ENCODE data around the gene IDE. TPM values are rescaled to one million over a fixed set of nuclear protein-coding genes. Genes with fewer than 3 reads are reported as not detected.
"Not testable (repeated sequence)": the region's sequence is repeated elsewhere in the genome, so short reads cannot be mapped to it uniquely, and the experiment has no call there.

Gene IDE
- total RNA-seq, 1 experiment from 2014 or later = 59.6 TPM

- Histone ChIP-seq H3K27me3 (replicated peaks) (no peaks in the 10 kb centered on the region), H3K4me1 (replicated peaks) (no peaks in the 10 kb centered on the region), H3K4me3 (no peak overlapping the region), H3K27ac (no peak overlapping the region), H3K9me3 (replicated peaks) (no peaks in the 10 kb centered on the region), H3K36me3 (no peaks in the 10 kb centered on the region)
- no peak for DNase-seq (ENCODE audit: low read depth in 1 of 2, low spot score in 2 of 2)
Measured at GRCh38 chr10:92413011-92413410, 160.9 kb downstream of the IDE start.

DNA sequence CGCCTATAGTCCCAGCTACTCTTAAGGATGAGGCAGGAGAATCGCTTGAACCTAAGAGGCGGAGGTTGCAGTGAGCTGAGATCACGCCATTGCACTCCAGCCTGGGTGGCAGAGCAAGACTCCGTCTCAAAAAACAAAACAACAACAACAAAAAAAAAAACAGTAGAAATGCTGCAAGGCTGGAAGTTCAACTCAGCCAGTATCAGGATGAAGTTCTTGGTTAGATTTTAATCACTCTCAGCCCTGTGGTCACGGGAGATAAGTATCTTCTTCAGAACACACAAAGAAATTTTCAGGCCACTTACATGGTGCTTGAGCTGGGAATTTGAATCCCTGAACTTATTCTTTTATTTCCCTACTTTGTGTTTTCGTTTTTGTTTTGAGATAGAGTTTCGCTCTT is 162.5 kb downstream of the IDE start:
- H3K27ac ChIP-seq = no peak overlapping the region
- no peaks in the 10 kb centered on the region for H3K36me3 ChIP-seq
- H3K27me3 ChIP-seq (replicated peaks) = no peaks in the 10 kb centered on the region
- no peak for DNase-seq (ENCODE audit: low read depth in 1 of 2, low spot score in 2 of 2)
- H3K4me1 ChIP-seq (replicated peaks) = no peaks in the 10 kb centered on the region
- no peaks in the 10 kb centered on the region for H3K9me3 ChIP-seq (replicated peaks)
- H3K4me3 ChIP-seq = no peak overlapping the region

- Histone ChIP-seq H3K4me1 (replicated peaks) (no peaks in the 10 kb centered on the region), H3K4me3 (no peak overlapping the region), H3K36me3 (no peaks in the 10 kb centered on the region), H3K27me3 (replicated peaks) (no peaks in the 10 kb centered on the region), H3K9me3 (replicated peaks) (no peaks in the 10 kb centered on the region), H3K27ac (no peak overlapping the region)
- DNase-seq (ENCODE audit: low read depth in 1 of 2, low spot score in 2 of 2) = no peak
Measured at GRCh38 chr10:92410501-92410900, 163.4 kb downstream of the IDE start.

DNA sequence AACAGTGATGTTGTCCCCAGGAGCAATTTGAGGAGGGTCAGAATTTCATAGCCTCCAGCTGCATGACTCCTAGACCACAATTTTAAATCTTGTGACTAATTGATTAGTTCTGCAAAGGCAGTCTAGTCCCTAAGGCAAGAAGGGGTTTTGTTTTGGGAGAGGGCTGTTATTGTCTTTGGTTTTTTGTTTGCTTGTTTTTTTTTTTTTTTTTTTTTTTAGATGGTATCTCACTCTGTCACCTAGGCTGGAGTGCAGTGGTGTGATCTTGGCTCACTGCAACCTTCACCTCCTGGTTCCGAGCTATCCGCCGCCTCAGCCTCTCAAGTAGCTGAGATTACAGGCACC is 165.9 kb downstream of the IDE start:
- no peaks in the 10 kb centered on the region for H3K27me3 ChIP-seq (replicated peaks)
- H3K4me3 ChIP-seq = no peak overlapping the region
- DNase-seq (ENCODE audit: low read depth in 1 of 2, low spot score in 2 of 2) = no peak
- no peaks in the 10 kb centered on the region for H3K4me1 ChIP-seq (replicated peaks)
- H3K27ac ChIP-seq = no peak overlapping the region
- H3K9me3 ChIP-seq (replicated peaks) = no peaks in the 10 kb centered on the region
- H3K36me3 ChIP-seq = no peaks in the 10 kb centered on the region

DNA sequence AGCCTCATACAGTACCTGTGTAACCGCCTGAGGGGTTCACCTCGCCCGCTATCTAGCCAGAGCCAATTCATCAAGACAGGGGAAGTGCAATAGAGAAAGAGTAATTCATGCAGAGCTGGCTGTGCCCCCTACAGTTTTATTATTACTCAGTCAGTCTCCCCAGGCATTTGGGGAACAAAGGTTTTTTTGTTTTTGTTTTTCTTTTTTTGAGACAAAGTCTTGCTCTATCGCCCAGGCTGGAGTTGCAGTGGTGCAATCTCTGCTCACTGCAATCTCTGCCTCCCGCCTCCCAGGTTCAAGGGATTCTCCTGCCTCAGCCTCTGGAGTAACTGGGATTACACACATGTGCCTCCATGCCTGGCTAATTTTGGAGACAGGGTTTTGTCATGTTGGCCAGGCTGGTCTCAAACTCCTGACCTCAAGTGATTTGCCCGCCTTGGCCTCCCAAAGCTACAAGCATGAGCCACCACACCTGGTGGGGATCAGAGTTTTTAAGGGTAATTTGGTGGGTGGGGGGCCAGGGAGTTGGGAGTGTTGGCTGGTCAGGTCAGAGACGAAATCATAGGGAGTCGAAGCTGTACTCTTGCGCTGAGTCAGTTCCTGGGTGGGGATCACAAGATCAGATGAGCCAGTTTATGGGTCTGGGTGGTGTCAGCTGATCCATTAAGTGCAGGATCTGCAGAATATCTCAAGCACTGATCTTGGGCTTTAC is 166.4 kb downstream of the IDE start:
- no peak overlapping the region for H3K4me3 ChIP-seq
- no peaks in the 10 kb centered on the region for H3K9me3 ChIP-seq (replicated peaks)
- no peaks in the 10 kb centered on the region for H3K4me1 ChIP-seq (replicated peaks)
- no peaks in the 10 kb centered on the region for H3K36me3 ChIP-seq
- H3K27ac ChIP-seq = no peak overlapping the region
- DNase-seq (ENCODE audit: low read depth in 1 of 2, low spot score in 2 of 2) = no peak
- H3K27me3 ChIP-seq (replicated peaks) = no peaks in the 10 kb centered on the region

DNA sequence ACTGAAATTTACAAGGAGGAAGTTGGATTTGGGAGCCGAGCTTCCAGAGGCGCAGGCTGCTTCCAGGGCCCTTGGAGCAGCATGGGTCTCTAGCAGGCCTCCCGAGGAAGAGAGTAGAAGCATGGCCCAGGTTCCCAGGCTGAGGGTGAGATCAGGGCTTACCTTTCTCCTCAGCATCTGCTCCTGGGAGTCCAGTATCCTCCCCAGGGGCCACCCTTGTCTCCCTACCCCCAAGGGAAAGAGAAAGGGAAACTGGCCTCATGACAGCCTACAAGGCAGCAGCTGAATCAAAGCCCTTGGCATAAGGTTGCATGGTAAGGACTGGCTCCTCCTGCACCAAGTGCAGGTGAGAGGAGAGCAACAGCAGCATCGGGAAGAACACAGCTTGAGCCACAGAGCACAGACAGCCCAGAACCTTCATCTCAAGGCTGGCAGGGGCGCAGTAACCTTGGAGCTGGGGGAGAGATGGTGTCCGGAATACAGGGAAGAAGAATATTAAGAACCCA is 168.4 kb downstream of the IDE start:
- Histone ChIP-seq H3K4me3 (no peak overlapping the region), H3K4me1 (replicated peaks) (no peaks in the 10 kb centered on the region), H3K36me3 (no peaks in the 10 kb centered on the region), H3K27ac (no peak overlapping the region), H3K27me3 (replicated peaks) (no peaks in the 10 kb centered on the region), H3K9me3 (replicated peaks) (no peaks in the 10 kb centered on the region)
- no peak for DNase-seq (ENCODE audit: low read depth in 1 of 2, low spot score in 2 of 2)

GRCh38 chr10:92404612-92405418 is 169.1 kb downstream of the IDE start:
- H3K4me3 ChIP-seq = no peak overlapping the region
- no peak overlapping the region for H3K27ac ChIP-seq
- no peaks in the 10 kb centered on the region for H3K4me1 ChIP-seq (replicated peaks)
- DNase-seq (ENCODE audit: low read depth in 1 of 2, low spot score in 2 of 2) = no peak
- H3K27me3 ChIP-seq (replicated peaks) = no peaks in the 10 kb centered on the region
- no peaks in the 10 kb centered on the region for H3K36me3 ChIP-seq
- no peaks in the 10 kb centered on the region for H3K9me3 ChIP-seq (replicated peaks)

DNA sequence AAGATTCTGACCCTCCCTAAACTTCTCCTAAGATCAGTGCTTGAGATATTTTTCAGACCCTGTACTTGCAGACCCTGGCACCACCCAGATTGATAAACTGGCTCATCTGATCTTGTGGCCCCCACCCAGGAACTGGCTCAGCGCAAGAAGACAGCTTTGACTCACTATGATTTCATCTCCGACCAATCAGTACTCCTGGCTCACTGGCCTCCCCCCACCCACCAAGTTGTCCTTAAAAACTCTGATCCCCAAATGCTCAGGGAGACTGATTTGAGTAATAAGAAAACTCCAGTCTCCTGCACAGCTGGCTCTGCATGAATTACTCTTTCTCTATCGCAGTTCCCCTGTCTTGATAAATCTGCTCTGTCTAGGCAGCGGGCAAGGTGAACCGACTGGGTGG is 171.7 kb downstream of the IDE start:
- H3K27me3 ChIP-seq (replicated peaks); H3K9me3 ChIP-seq (replicated peaks); DNase-seq (ENCODE audit: low read depth in 1 of 2, low spot score in 2 of 2); H3K4me3 ChIP-seq; H3K27ac ChIP-seq; H3K4me1 ChIP-seq (replicated peaks); H3K36me3 ChIP-seq: not testable (repeated sequence)

Other genes starting within 250 kb of the IDE start
- gene KIF11, start 19.0 kb upstream of the IDE start, total RNA-seq (2014; rRNA removed; shearing (Covaris generic)) = 79.7 and 93.0 TPM in 2 replicates
- gene HHEX, start 115.9 kb upstream of the IDE start, total RNA-seq (2014; rRNA removed; shearing (Covaris generic)) = 17.3 and 17.7 TPM in 2 replicates

All from SJSA1 (cell line).